Trophoblast cell (in vitro differentiated cells and primary cell): Measurements from ENCODE around the gene PRRX1.

ENCODE experiments used
- DNase-seq, 2 donors: peaks; one replicate each; pipeline ENCODE4 v3.0.0-alpha.2; 2016
- H2AFZ ChIP-seq: 2 replicates; pipeline ENCODE4 v1.6.1; 2013; ENCODE audit warnings: low read length, moderate library complexity, mild to moderate bottlenecking; ENCODE audit not compliant: insufficient read depth, poor library complexity
- H2AK5ac ChIP-seq: 2 replicates; pipeline ENCODE4 v1.6.1; 2013; ENCODE audit warnings: mild to moderate bottlenecking, low read length
- H2BK120ac ChIP-seq: 2 replicates; pipeline ENCODE4 v1.6.1; 2013; ENCODE audit warnings: low read length, mild to moderate bottlenecking, moderate library complexity; ENCODE audit not compliant: insufficient read depth, poor library complexity
- H2BK12ac ChIP-seq: 2 replicates; pipeline ENCODE4 v1.6.1; 2013; ENCODE audit warnings: mild to moderate bottlenecking, low read length, moderate library complexity
- H2BK5ac ChIP-seq: 2 replicates; pipeline ENCODE4 v1.6.1; 2013; ENCODE audit warnings: low read length, low read depth, moderate library complexity, mild to moderate bottlenecking; ENCODE audit not compliant: poor library complexity
- H3K14ac ChIP-seq: 2 replicates; pipeline ENCODE4 v1.6.1; 2013; ENCODE audit warnings: mild to moderate bottlenecking, low read length
- H3K18ac ChIP-seq: 2 replicates; pipeline ENCODE4 v1.6.1; 2013; ENCODE audit warnings: mild to moderate bottlenecking, low read length
- H3K23ac ChIP-seq: 2 replicates; pipeline ENCODE4 v1.6.1; 2013; ENCODE audit warnings: low read length
- H3K27ac ChIP-seq: 2 replicates; pipeline ENCODE4 v1.5.1; 2013; ENCODE audit warnings: low read depth, mild to moderate bottlenecking, inconsistent platforms, low read length, moderate library complexity
- H3K27me3 ChIP-seq: 2 replicates; pipeline ENCODE4 v1.6.1; 2013; ENCODE audit warnings: inconsistent platforms, mild to moderate bottlenecking, low read length, moderate library complexity; ENCODE audit not compliant: insufficient read depth
- H3K36me3 ChIP-seq, 2 experiments: 1 replicate in 1 of 2; 2 replicates in 1 of 2; pipeline ENCODE4 v1.6.1; 2013; ENCODE audit warnings: low read length in 2 of 2, mild to moderate bottlenecking in 2 of 2, moderate library complexity in 1 of 2; ENCODE audit not compliant: insufficient read depth in 2 of 2, control insufficient read depth in 1 of 2
- H3K4ac ChIP-seq: 2 replicates; pipeline ENCODE4 v1.6.1; 2013; ENCODE audit warnings: low read depth, mild to moderate bottlenecking, low read length, moderate library complexity
- H3K4me1 ChIP-seq, 2 experiments: 1 replicate in 1 of 2; 2 replicates in 1 of 2; pipeline ENCODE4 v1.6.1; 2013; ENCODE audit warnings: low read length in 2 of 2, mild to moderate bottlenecking in 2 of 2, moderate library complexity in 1 of 2; ENCODE audit not compliant: insufficient read depth in 2 of 2, control insufficient read depth in 1 of 2
- H3K4me2 ChIP-seq: 2 replicates; pipeline ENCODE4 v1.6.1; 2013; ENCODE audit warnings: inconsistent platforms, mild to moderate bottlenecking, low read length, moderate library complexity
- H3K4me3 ChIP-seq: 2 replicates; pipeline ENCODE4 v1.5.1; 2013; ENCODE audit warnings: mild to moderate bottlenecking, low read depth, low read length, inconsistent platforms
- H3K79me1 ChIP-seq: one replicate; pipeline ENCODE4 v1.6.1; 2013; ENCODE audit warnings: low read length
- H3K79me2 ChIP-seq: 2 replicates; pipeline ENCODE4 v1.6.1; 2013; ENCODE audit warnings: low read length, mild to moderate bottlenecking; ENCODE audit not compliant: control insufficient read depth, insufficient read depth, poor library complexity
- H3K9ac ChIP-seq: 2 replicates; pipeline ENCODE4 v1.6.1; 2013; ENCODE audit warnings: mild to moderate bottlenecking, low read length
- H3K9me3 ChIP-seq: 2 replicates; pipeline ENCODE4 v1.6.1; 2013; ENCODE audit warnings: low read depth, mild to moderate bottlenecking, control low read depth, inconsistent platforms, low read length; ENCODE audit not compliant: insufficient read depth
- H4K12ac ChIP-seq: 2 replicates; pipeline ENCODE4 v1.6.1; 2013; ENCODE audit warnings: low read depth, mild to moderate bottlenecking, low read length, moderate library complexity
- H4K8ac ChIP-seq: 2 replicates; pipeline ENCODE4 v1.6.1; 2013; ENCODE audit warnings: low read depth, mild to moderate bottlenecking, low read length, moderate library complexity
- H4K91ac ChIP-seq: one replicate; pipeline ENCODE4 v1.6.1; 2013; ENCODE audit warnings: low read depth, mild to moderate bottlenecking, low read length, moderate library complexity
- WGBS: extraction: QIAGEN DNeasy Blood & Tissue Kit; methylation state at CpG from one replicate; pipeline ENCODE4 v1.1.7; 2013; ENCODE audit warnings: missing lambda C conversion rate; ENCODE audit not compliant: insufficient read length, insufficient coverage; ENCODE audit errors: extremely low coverage; 5-methylcytosine and 5-hydroxymethylcytosine counted together

The PRRX1 gene

DNA sequence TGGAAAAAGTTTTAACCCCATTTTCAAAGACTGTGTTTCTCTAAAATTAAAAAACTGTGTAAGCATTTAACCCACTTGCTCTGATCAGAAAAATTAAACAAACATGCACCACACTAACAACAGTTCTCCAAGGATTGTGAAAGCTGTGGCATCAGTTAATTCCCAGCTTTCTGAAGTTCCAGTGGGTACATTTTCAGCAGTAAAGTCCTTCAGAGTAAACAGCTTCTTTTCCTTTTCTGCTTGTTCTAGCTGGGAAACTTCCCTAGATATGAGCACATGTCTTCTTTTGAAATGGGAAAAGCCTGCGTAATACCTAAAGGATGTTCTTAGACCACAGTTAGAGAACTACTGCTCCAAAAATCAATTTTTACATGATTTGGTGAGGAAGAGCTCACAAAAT, 11.1 kb downstream of the PRRX1 start:
- H3K27ac ChIP-seq, result no peak overlapping the region
- no peak overlapping the region for H3K9ac ChIP-seq
- H3K79me1 ChIP-seq, result no peaks in the 10 kb centered on the region
- H4K12ac ChIP-seq, result no peak overlapping the region
- no peaks in the 10 kb centered on the region for H3K79me2 ChIP-seq
- no peaks in the 10 kb centered on the region for H3K4me1 ChIP-seq
- H2BK5ac ChIP-seq, result no peak overlapping the region
- no peak overlapping the region for H4K8ac ChIP-seq
- H3K9me3 ChIP-seq, result no peaks in the 10 kb centered on the region
- H3K4me2 ChIP-seq, result no peak overlapping the region
- no peak overlapping the region for H3K23ac ChIP-seq
- no peak overlapping the region for H3K4ac ChIP-seq
- peaks cover 14% of the 10 kb centered on the region for H3K27me3 ChIP-seq
- no peak overlapping the region for H3K18ac ChIP-seq
- no CpG with 5 or more reads among the region's 1 CpG for WGBS
- no peak overlapping the region for H2BK120ac ChIP-seq
- no peak overlapping the region for H2AK5ac ChIP-seq
- no peak overlapping the region for H4K91ac ChIP-seq
- H2AFZ ChIP-seq, result no peak overlapping the region
- H3K4me3 ChIP-seq, result no peak overlapping the region
- no peak for DNase-seq
- no peak overlapping the region for H2BK12ac ChIP-seq
- H3K36me3 ChIP-seq, result no peaks in the 10 kb centered on the region
- H3K14ac ChIP-seq, result no peak overlapping the region

DNA sequence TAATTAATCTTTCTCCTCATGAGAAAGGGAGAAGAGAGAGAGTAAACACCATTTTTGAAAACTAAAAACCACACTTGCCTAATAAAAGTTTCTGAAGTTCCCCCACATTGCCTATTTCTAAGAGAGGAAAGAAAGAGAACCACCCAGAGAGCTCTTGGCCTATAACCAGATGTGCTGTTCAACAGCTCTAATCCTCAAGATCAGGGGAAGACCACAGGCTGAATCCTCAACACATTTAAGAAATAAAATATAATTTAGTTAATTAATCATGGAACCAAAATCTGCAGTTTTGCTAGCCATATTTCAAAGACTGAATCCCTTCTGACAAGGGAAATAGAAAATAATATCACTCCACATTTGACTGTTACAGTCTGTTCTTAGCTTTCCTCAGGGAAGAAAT, 11.9 kb downstream of the PRRX1 start:
- H3K9me3 ChIP-seq, result no peaks in the 10 kb centered on the region
- H3K4me1 ChIP-seq, result no peaks in the 10 kb centered on the region
- H2BK12ac ChIP-seq, result no peak overlapping the region
- peaks cover 7% of the 10 kb centered on the region for H3K27me3 ChIP-seq
- no peak overlapping the region for H2BK5ac ChIP-seq
- no peak for DNase-seq
- H3K36me3 ChIP-seq, result no peaks in the 10 kb centered on the region
- no peak overlapping the region for H4K12ac ChIP-seq
- H3K14ac ChIP-seq, result no peak overlapping the region
- H2BK120ac ChIP-seq, result no peak overlapping the region
- no peak overlapping the region for H2AFZ ChIP-seq
- H3K4me2 ChIP-seq, result no peak overlapping the region
- H4K8ac ChIP-seq, result no peak overlapping the region
- H3K9ac ChIP-seq, result no peak overlapping the region
- H3K79me2 ChIP-seq, result no peaks in the 10 kb centered on the region
- no peak overlapping the region for H4K91ac ChIP-seq
- no peak overlapping the region for H3K18ac ChIP-seq
- H3K23ac ChIP-seq, result no peak overlapping the region
- H3K4me3 ChIP-seq, result no peak overlapping the region
- no peak overlapping the region for H2AK5ac ChIP-seq
- no peaks in the 10 kb centered on the region for H3K79me1 ChIP-seq
- H3K4ac ChIP-seq, result no peak overlapping the region
- H3K27ac ChIP-seq, result no peak overlapping the region

DNA sequence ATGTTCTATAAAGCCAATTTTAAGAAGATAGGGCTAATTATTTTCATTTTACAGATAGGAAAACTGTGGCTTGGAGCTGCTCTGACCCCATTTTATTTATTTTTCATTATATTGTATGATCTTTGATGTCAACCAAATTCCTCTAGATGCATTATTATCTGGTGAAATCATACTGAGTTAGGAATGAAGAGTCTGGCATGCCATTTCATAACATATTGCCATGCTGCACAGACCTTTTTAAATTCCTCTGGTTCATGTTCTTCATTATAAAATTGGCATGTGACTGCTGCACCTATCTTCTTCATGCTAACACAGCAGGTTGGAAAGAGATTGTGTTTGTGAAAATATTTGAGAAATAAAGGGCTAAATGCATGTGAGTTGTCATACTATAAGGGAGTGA, 12.7 kb downstream of the PRRX1 start:
- Histone ChIP-seq H3K4me3 (no peak overlapping the region), H3K4ac (no peak overlapping the region), H3K14ac (no peak overlapping the region), H3K36me3 (no peaks in the 10 kb centered on the region), H4K91ac (no peak overlapping the region), H3K9ac (no peak overlapping the region), H3K79me1 (no peaks in the 10 kb centered on the region), H3K27ac (no peak overlapping the region), H4K12ac (no peak overlapping the region), H3K4me1 (no peaks in the 10 kb centered on the region), H4K8ac (no peak overlapping the region), H2AK5ac (no peak overlapping the region), H3K4me2 (no peak overlapping the region), H3K18ac (no peak overlapping the region), H2BK12ac (no peak overlapping the region), H2AFZ (no peak overlapping the region), H2BK120ac (no peak overlapping the region), H3K79me2 (no peaks in the 10 kb centered on the region), H3K23ac (no peak overlapping the region), H3K9me3 (no peaks in the 10 kb centered on the region), H2BK5ac (no peak overlapping the region), H3K27me3 (peaks cover under 1% of the 10 kb centered on the region)
- DNase-seq, result no peak

DNA sequence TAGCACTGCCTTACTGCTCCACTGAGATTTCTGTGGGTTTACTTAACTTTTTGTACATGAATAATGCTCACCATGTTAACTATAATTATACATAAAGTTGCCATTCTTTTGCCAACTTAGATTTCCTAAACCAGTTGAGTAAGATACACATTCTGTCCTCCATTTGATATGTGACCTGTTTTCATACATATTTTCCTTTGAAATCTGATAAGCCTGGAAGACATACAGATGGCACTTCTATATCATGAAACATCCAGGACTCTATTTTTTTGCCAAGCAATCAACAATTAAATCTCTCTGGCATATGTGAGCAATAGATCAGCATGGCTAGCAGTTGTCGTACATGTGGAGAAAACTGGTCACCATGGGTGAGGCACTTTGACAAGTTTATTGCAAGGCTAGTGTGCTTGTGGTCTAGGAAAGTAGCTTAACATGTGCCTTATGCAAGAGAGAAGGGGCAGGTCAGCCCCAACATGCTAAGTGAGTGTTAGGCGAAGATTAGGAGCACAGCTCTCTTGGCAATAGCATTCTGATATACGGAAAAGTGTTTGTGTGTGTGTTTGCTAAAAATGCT, 14.2 kb downstream of the PRRX1 start:
- Histone ChIP-seq H3K27ac (no peak overlapping the region), H3K4me1 (no peaks in the 10 kb centered on the region), H2BK12ac (no peak overlapping the region), H3K79me2 (no peaks in the 10 kb centered on the region), H2AK5ac (no peak overlapping the region), H4K8ac (no peak overlapping the region), H3K27me3 (no peaks in the 10 kb centered on the region), H3K9ac (no peak overlapping the region), H2BK5ac (no peak overlapping the region), H3K14ac (no peak overlapping the region), H3K79me1 (no peaks in the 10 kb centered on the region), H2AFZ (no peak overlapping the region), H4K91ac (no peak overlapping the region), H3K4me3 (no peak overlapping the region), H4K12ac (no peak overlapping the region), H3K9me3 (no peaks in the 10 kb centered on the region), H3K36me3 (no peaks in the 10 kb centered on the region), H3K23ac (no peak overlapping the region), H3K4me2 (no peak overlapping the region), H3K4ac (no peak overlapping the region), H2BK120ac (no peak overlapping the region), H3K18ac (no peak overlapping the region)
- WGBS, result no CpG with 5 or more reads among the region's 3 CpGs
- no peak for DNase-seq
